WTC11 (cell line): ENCODE data around the gene MGAT4A. TPM values are rescaled to one million over a fixed set of nuclear protein-coding genes. Genes with fewer than 3 reads are reported as not detected.

ENCODE experiments used
- ATAC-seq: fragments of 200-7000 bp; cut with Tn5 transposase; 2 replicates; pipeline ENCODE4 v1.10.0; 2021; ENCODE audit warnings: mild to moderate bottlenecking, moderate library complexity
- CTCF ChIA-PET: fragments of 300-600 bp; sonication (Branson Sonifier 250); formaldehyde crosslinking; loops from one replicate; lab custom pipeline; 2021; ENCODE audit warnings: antibody characterized with exemption; lab: Charles Lee
- POLR2A ChIA-PET: fragments of 350-600 bp; sonication (Branson Sonifier 250); formaldehyde crosslinking; loops from one replicate; lab custom pipeline; 2021; ENCODE audit warnings: antibody characterized with exemption; lab: Charles Lee
- DNase-seq: peaks from one replicate; pipeline ENCODE4 v3.0.0; 2021; ENCODE audit warnings: low spot score
- H3K27ac Mint-ChIP-seq: 2 replicates; pipeline ENCODE4 v1.8.0; 2021; ENCODE audit warnings: mixed read lengths
- H3K27me3 Mint-ChIP-seq: 2 replicates; pipeline ENCODE4 v1.8.0; 2021; ENCODE audit warnings: low read depth, mild to moderate bottlenecking, moderate library complexity, mixed read lengths
- H3K36me3 Mint-ChIP-seq: 2 replicates; pipeline ENCODE4 v1.8.0; 2021; ENCODE audit warnings: mixed read lengths
- H3K4me1 Mint-ChIP-seq: 2 replicates; pipeline ENCODE4 v1.8.0; 2022; ENCODE audit warnings: mixed read lengths
- H3K4me3 Mint-ChIP-seq: 2 replicates; pipeline ENCODE4 v1.8.0; 2021; ENCODE audit warnings: mild to moderate bottlenecking, moderate library complexity, mixed read lengths
- H3K9me3 Mint-ChIP-seq: 2 replicates; pipeline ENCODE4 v1.8.0; 2021; ENCODE audit warnings: mixed read lengths
- ARID4B ChIP-seq: sonication (generic); formaldehyde crosslinking; IDR thresholded peaks from 2 replicates; pipeline ENCODE4 v1.8.0; 2023; ENCODE audit warnings: missing genetic modification reagents, mild to moderate bottlenecking, borderline replicate concordance
- ATF1 ChIP-seq: sonication (generic); formaldehyde crosslinking; IDR thresholded peaks from 2 replicates; pipeline ENCODE4 v1.8.1; 2023; ENCODE audit warnings: mild to moderate bottlenecking, moderate library complexity, missing genetic modification reagents
- ATF2 ChIP-seq: sonication (generic); formaldehyde crosslinking; IDR thresholded peaks from 2 replicates; pipeline ENCODE4 v1.8.1; 2022; ENCODE audit warnings: low read depth, missing genetic modification reagents, borderline replicate concordance
- CREB1 ChIP-seq: sonication (generic); formaldehyde crosslinking; IDR thresholded peaks from 2 replicates; pipeline ENCODE4 v1.8.0; 2023; ENCODE audit warnings: mild to moderate bottlenecking, missing genetic modification reagents
- ESRRA ChIP-seq: sonication (generic); formaldehyde crosslinking; IDR thresholded peaks from 2 replicates; pipeline ENCODE4 v1.8.1; 2022; ENCODE audit warnings: mild to moderate bottlenecking, missing genetic modification reagents, borderline replicate concordance
- FOXJ3 ChIP-seq: sonication (generic); formaldehyde crosslinking; IDR thresholded peaks from 2 replicates; pipeline ENCODE4 v1.9.0; 2021; ENCODE audit warnings: missing genetic modification reagents, mild to moderate bottlenecking, borderline replicate concordance
- HMGA2 ChIP-seq: fragments of 250-450 bp; sonication (Bioruptor Pico); IDR thresholded peaks from 2 replicates; pipeline ENCODE4 v1.4.0; 2021; ENCODE audit warnings: mild to moderate bottlenecking, moderate library complexity
- IRF1 ChIP-seq: sonication (generic); formaldehyde crosslinking; IDR thresholded peaks from 2 replicates; pipeline ENCODE4 v1.8.0; 2023; ENCODE audit warnings: missing genetic modification reagents
- KAT7 ChIP-seq: sonication (generic); formaldehyde crosslinking; IDR thresholded peaks from 2 replicates; pipeline ENCODE4 v1.8.1; 2023; ENCODE audit warnings: missing genetic modification reagents, mild to moderate bottlenecking, borderline replicate concordance
- MYBL2 ChIP-seq: sonication (generic); formaldehyde crosslinking; IDR thresholded peaks from 2 replicates; pipeline ENCODE4 v1.8.1; 2023; ENCODE audit warnings: mild to moderate bottlenecking, moderate library complexity, missing genetic modification reagents
- OVOL2 ChIP-seq: fragments of 250-450 bp; sonication (Bioruptor Pico); IDR thresholded peaks from 2 replicates; pipeline ENCODE4 v1.9.0; 2021; ENCODE audit warnings: mild to moderate bottlenecking, borderline replicate concordance
- RELA ChIP-seq: sonication (generic); formaldehyde crosslinking; IDR thresholded peaks from 2 replicates; pipeline ENCODE4 v1.8.1; 2022; ENCODE audit warnings: missing genetic modification reagents, mild to moderate bottlenecking, borderline replicate concordance
- SMAD3 ChIP-seq: sonication (generic); formaldehyde crosslinking; IDR thresholded peaks from 2 replicates; pipeline ENCODE4 v1.8.0; 2022; ENCODE audit warnings: missing genetic modification reagents, mild to moderate bottlenecking, borderline replicate concordance
- USF2 ChIP-seq: sonication (generic); formaldehyde crosslinking; IDR thresholded peaks from 2 replicates; pipeline ENCODE4 v1.8.1; 2023; ENCODE audit warnings: mild to moderate bottlenecking, missing genetic modification reagents, moderate library complexity
- ZNF281 ChIP-seq: sonication (generic); formaldehyde crosslinking; IDR thresholded peaks from 2 replicates; pipeline ENCODE4 v1.8.0; 2023; ENCODE audit warnings: mild to moderate bottlenecking, missing genetic modification reagents
- ZNF317 ChIP-seq: sonication (generic); formaldehyde crosslinking; IDR thresholded peaks from 2 replicates; pipeline ENCODE4 v1.8.1; 2023; ENCODE audit warnings: low read depth, mild to moderate bottlenecking, moderate library complexity, missing genetic modification reagents, borderline replicate concordance
- ZNF425 ChIP-seq: fragments of 250-450 bp; sonication (Bioruptor Pico); conservative IDR thresholded peaks from 2 replicates; pipeline ENCODE4 v1.9.0; 2021; ENCODE audit warnings: mild to moderate bottlenecking
- total RNA-seq: library from RNA; stranded (reverse); gene quantifications from 3 replicates; pipeline ENCODE4 v1.2.3, GENCODE V29; 2021

The MGAT4A gene
- total RNA-seq, 1 experiment from 2014 or later, result 6.7 TPM

GRCh38 chr2:98713332-98714015 is 17.5 kb downstream of the MGAT4A start (continued):
- TF ChIP-seq KAT7 (CRISPR knock-in tag), result no peak
- TF ChIP-seq, all 79 proteins: peak for 0

- Mint-ChIP-seq H3K27me3 (no peaks in the 10 kb centered on the region), H3K9me3 (no peaks in the 10 kb centered on the region), H3K27ac (no peak overlapping the region), H3K36me3 (no peaks in the 10 kb centered on the region), H3K4me3 (no peak overlapping the region), H3K4me1 (no peaks in the 10 kb centered on the region)
- ChIA-PET POLR2A (no interaction called here), CTCF (interaction anchor here (1.2 kb wide), 1 partner anchor 63 kb away, joined by 3 read pairs; no protein-coding TSS in a partner anchor)
- ATAC-seq (no peak), DNase-seq (no peak)
- no peak for TF ChIP-seq ZNF281
- TF ChIP-seq IRF1 (CRISPR knock-in tag), result no peak
- TF ChIP-seq ATF2, result no peak
- no peak for TF ChIP-seq ESRRA (CRISPR knock-in tag)
- no peak for TF ChIP-seq ARID4B (CRISPR knock-in tag)
- no peak for TF ChIP-seq FOXJ3 (CRISPR knock-in tag)
- TF ChIP-seq RELA, result no peak
- no peak for TF ChIP-seq MYBL2 (CRISPR knock-in tag)
- TF ChIP-seq ZNF425 (CRISPR knock-in tag), result no peak
- TF ChIP-seq OVOL2, result no peak
- no peak for TF ChIP-seq HMGA2 (CRISPR knock-in tag)
- no peak for TF ChIP-seq USF2 (CRISPR knock-in tag)
- TF ChIP-seq ATF1 (CRISPR knock-in tag), result no peak
- no peak for TF ChIP-seq SMAD3 (CRISPR knock-in tag)
- no peak for TF ChIP-seq ZNF317 (CRISPR knock-in tag)
- no peak for TF ChIP-seq CREB1 (CRISPR knock-in tag)
Observed at GRCh38 chr2:98712145-98712544, 18.8 kb downstream of the MGAT4A start.
